Heart right ventricle (tissue), 16 donors: ENCODE measurements around the gene SLX9. TPM values are rescaled to one million over a fixed set of nuclear protein-coding genes. Genes with fewer than 3 reads are reported as not detected.

Experiments
- ATAC-seq, 8 donors: fragments of 200-7000 bp; cut with Tn5 transposase; one replicate each; pipeline ENCODE4 v1.9.1; 2020; ENCODE audit warnings: mild to moderate bottlenecking in 8 of 8, moderate library complexity in 8 of 8, moderate number of reproducible peaks in 1 of 8
- DNase-seq, 2 donors: peaks; one replicate each; pipeline ENCODE4 v3.0.0-alpha.2; 2020
- H3K27ac ChIP-seq, 10 donors: fragments of 200-600 bp; sonication (generic) in 2 of 10; one replicate each; pipeline versions ENCODE4 v1.5.0 to v1.8.0; 2020 to 2022; ENCODE audit warnings: mild to moderate bottlenecking in 3 of 10
- H3K27me3 ChIP-seq, 7 donors: fragments of 200-600 bp; one replicate each; pipeline ENCODE4 v1.8.0; 2021 to 2022; ENCODE audit warnings: mild to moderate bottlenecking in 2 of 7
- H3K36me3 ChIP-seq, 9 donors: fragments of 200-600 bp; sonication (generic) in 1 of 9; one replicate each; pipeline versions ENCODE4 v1.5.0 to v1.8.0; 2020 to 2022; ENCODE audit warnings: mild to moderate bottlenecking in 2 of 9
- H3K4me1 ChIP-seq, 9 donors: fragments of 200-600 bp; sonication (generic) in 1 of 9; one replicate each; pipeline versions ENCODE4 v1.5.0 to v1.8.0; 2020 to 2022; ENCODE audit warnings: mild to moderate bottlenecking in 4 of 9
- H3K4me3 ChIP-seq, 10 donors: fragments of 200-600 bp; sonication (generic) in 2 of 10; one replicate each; pipeline versions ENCODE4 v1.5.0 to v1.8.0; 2020 to 2022; ENCODE audit warnings: mild to moderate bottlenecking in 7 of 10, moderate library complexity in 2 of 10
- H3K9me3 ChIP-seq, 11 donors: fragments of 200-600 bp in 10 of 11; sonication (generic) in 2 of 11; one replicate each; pipeline versions ENCODE4 v1.5.0 to v1.8.0; 2013 to 2022; ENCODE audit warnings: mild to moderate bottlenecking in 2 of 11, control low read depth in 1 of 11, moderate library complexity in 1 of 11
- WGBS, 2 donors: extraction: QIAGEN DNeasy Blood & Tissue Kit; methylation state at CpG; one replicate each; pipeline ENCODE4 v1.1.7; 2013; ENCODE audit warnings: inconsistent platforms in 1 of 2; 5-methylcytosine and 5-hydroxymethylcytosine counted together
- intact Hi-C, 10 donors: fragments of 100-400 bp; cut with DNase I; formaldehyde crosslinking; loops; one replicate each; pipeline versions ENCODE4 v1.11.1 to v1.14.2; 2022
- polyA plus RNA-seq, 2 donors: library from polyadenylated mRNA; stranded (reverse); fragments of 200-250 nt; gene quantifications; one replicate each; pipeline ENCODE4 v1.2.3, GENCODE V29; 2013
- total RNA-seq, 10 donors: library from RNA; stranded (reverse); fragmentation: NEBNext Ultra II Directional in 3 of 10; extraction: Animal tissue kit (Norgen Biotek cat#: 25700) in 3 of 10; gene quantifications; one replicate each; pipeline versions ENCODE4 v1.2.1 to v1.2.4, GENCODE V29; 2021 to 2023
- TF ChIP-seq, protein P1 (sequence below), 9 donors: fragments of 200-600 bp; sonication (generic) in 2 of 9; IDR thresholded peaks; one replicate each; pipeline versions ENCODE4 v1.5.0 to v1.8.0; 2021 to 2022; ENCODE audit warnings: antibody characterized with exemption in 9 of 9, mild to moderate bottlenecking in 5 of 9, moderate library complexity in 1 of 9
- donor health status: Arrhythmogenic right ventricular cardiomyopathy.
- donor health status: ischemic (EF 13 %, LVEDD 7.1; RV severe dilation, severe dysfunction).
- donor health status: healthy with polysubstance abuse.
- donor health status: DM: no; HTN: yes; CAD: no.
- donor health status: DM: no; HTN: no; CAD: no.
- donor health status: ischemic (EF 25% LVEDD 6.9; RV normal size, moderate dysfunction).
- donor health status: ischemic (EF 25% LVEDD 5.7; RV mildly dilated, moderate dysfunction).
- donor health status: healthy.
- donor health status: DM: yes; HTN: yes; CAD: no.
- donor health status: Ischemic cardiomyopathy.
- donor health status: ischemic (EF 35%, LVEDD 5.7; RV mildly dilated, moderate dysfunction).
- donor health status: nonischemic (EF 11% LVEDD 7.7; RV severe dilation, severe dysfunction).
- donor health status: DM: yes; HTN: yes; CAD: no.
- donor health status: PGD.
- donor health status: ischemic (EF 29% LVEDD 5.4; RV normal size, mild dysfunction).
- donor health status: nonischemic (EF 23%, LVEDD 6.1; RV moderate dilation, normal function).

Gene SLX9
- total and polyA plus RNA-seq, 12 donors = 42.4 to 83.6 (median 57.3) TPM

DNA sequence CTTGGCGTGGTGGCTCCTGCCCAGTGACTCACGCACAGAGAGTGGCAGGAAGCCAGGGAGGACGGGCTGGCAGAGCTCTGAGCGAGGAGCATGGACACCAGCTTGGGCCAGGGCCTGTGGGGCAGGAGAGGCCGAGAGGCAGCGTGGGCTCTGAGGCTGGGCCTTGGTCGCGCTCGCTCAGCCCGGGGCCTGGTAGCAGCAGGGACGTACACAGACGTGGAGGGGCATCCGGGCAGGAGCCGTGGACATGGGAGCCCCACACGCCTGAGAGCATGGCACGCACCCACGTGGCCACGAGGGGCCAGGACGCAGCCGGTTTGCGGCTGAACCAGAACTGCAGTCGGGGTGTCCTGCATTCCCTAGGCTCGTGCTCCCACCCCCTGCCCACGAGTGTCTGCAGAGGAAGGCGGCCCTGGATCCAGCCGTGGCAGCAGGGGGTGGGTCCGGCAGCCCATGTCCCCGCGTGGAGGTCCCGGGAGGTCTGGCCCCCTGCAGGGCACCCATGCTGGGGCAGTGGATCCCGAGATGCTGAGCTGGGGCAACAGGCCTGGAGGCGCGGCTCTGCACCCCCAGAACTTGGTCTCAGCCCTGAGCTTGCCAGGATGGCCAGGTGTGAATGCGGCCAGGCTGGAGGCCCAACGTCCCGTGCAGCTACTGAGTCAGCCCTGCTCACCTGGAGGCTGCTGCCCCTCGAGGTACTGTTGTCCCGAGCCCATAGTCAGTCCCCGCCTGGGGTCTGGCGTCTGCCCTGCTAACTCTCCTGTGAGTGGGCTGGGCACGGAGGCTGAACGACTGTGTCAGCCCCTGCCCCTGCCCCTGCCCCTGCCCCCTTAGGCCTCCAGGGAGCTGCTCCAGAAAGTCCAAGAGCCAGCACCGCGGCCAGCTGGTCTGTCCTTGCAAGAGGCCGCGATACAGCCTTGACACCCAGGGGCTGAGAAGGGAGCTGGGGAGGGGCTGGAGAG, 61.6 kb downstream of the SLX9 start:
- Histone ChIP-seq H3K27me3 (no peaks in the 10 kb centered on the region), H3K36me3 (no peaks in the 10 kb centered on the region), H3K4me1 (peaks cover 0 to 26% (median 7%) of the 10 kb centered on the region in 9 donors), H3K4me3 (no peak overlapping the region), H3K9me3 (peaks cover 0 to 13% (median 0%) of the 10 kb centered on the region in 11 donors), H3K27ac (peak overlapping the region in 4 of 10 donors; percentile 9 to 35 (median 28))
- intact Hi-C loops = no loop called here
- DNase-seq (peak; percentile 62 to 75), ATAC-seq (peak; percentile 47 to 87 (median 74))
- TF ChIP-seq, protein P1, sequence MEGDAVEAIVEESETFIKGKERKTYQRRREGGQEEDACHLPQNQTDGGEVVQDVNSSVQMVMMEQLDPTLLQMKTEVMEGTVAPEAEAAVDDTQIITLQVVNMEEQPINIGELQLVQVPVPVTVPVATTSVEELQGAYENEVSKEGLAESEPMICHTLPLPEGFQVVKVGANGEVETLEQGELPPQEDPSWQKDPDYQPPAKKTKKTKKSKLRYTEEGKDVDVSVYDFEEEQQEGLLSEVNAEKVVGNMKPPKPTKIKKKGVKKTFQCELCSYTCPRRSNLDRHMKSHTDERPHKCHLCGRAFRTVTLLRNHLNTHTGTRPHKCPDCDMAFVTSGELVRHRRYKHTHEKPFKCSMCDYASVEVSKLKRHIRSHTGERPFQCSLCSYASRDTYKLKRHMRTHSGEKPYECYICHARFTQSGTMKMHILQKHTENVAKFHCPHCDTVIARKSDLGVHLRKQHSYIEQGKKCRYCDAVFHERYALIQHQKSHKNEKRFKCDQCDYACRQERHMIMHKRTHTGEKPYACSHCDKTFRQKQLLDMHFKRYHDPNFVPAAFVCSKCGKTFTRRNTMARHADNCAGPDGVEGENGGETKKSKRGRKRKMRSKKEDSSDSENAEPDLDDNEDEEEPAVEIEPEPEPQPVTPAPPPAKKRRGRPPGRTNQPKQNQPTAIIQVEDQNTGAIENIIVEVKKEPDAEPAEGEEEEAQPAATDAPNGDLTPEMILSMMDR (IDR thresholded peaks at IDR 0.05) = no peak
- WGBS, 2 donors = 83% methylated on average over 46 of the region's 46 CpGs

DNA sequence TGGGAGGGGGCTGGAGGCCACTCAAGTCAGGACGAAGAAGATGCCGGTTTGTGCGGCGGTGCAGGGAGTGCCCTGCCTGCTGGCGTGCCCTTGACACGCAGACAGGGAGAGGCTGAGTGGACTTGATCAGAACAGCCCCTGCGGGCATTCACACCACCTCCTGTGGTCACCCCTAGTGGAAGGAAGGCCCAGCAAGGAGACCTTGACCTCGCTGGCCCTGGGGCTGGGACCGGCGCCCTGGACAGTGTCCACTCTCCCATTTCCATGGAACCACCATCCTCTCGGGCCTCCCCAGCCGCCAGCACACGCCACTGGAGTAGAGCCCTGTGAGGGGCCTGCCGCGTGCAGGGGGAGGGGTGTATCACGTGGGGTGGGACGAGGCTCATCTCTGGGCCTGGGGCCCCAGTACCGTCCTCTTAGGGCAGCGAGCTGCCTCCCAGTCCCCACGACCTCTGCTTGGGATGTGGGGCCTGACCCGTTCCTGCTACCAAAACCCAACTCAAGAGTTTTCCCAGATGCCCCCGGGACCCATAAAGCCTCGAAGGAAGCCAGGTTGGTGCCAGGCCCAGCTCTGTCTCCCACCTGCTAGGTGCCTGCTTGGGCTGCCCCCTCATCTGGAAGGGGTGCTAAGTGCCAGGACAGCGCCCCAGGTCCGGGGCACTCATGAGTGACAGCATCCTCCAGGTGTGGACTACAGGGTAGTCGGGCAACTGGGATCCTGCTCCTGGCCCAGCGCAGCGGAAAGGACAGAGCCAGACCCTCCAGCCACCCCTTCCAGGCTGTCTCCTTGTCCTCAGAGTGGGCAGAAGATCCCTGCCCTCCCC, 62.8 kb downstream of the SLX9 start:
- WGBS, 2 donors = 93 to 96% methylated on average over 28 of the region's 28 CpGs
- intact Hi-C loops = no loop called here
- TF ChIP-seq, protein P1 (IDR thresholded peaks at IDR 0.05) = no peak
- Histone ChIP-seq H3K9me3 (peaks cover 0 to 13% (median 0%) of the 10 kb centered on the region in 11 donors), H3K4me3 (no peak overlapping the region), H3K4me1 (peaks cover 0 to 26% (median 7%) of the 10 kb centered on the region in 9 donors), H3K36me3 (no peaks in the 10 kb centered on the region), H3K27ac (no peak overlapping the region), H3K27me3 (no peaks in the 10 kb centered on the region)
- ATAC-seq (no peak), DNase-seq (peak in 1 of 2 donors; percentile 8)

DNA sequence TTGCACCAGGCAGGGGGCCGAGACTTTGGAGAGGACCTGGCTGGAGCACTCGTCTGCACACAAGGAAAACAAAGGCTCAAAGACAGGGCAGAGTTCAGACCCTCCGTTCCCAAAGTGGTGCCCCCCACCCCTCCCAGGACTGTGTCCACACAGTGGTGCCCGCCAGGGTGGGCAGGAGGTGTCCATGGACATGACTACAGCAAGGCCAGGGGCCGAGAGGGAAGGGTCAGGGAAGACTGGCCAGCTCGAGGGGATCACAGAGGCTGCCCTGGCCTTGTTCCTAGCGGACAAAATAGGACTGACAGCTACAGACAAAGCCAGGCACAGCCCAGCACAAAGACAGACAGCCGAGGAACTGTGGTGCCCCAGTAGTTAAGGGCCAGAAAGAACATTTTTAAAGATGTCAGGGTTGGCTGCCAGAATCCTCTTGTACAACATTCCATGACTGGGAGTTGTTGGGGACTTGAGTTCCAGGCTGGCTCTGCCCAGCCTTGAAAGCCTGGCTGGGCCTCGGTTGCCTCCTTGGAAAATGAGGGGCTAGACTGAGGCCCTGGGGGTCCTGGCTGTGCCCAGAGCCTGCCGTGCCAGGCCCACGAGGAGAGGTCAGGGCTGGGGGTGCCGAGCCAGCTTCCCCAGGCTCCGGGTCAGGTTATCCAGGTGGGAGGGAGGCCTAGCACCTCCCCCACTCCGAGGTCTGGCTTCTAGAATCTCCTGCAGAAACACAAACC, 63.7 kb downstream of the SLX9 start:
- H3K4me3 ChIP-seq = no peak overlapping the region
- peak in 2 of 8 donors; percentile 22 to 28 for ATAC-seq
- peak overlapping the region in 2 of 10 donors; percentile 37 to 50 for H3K27ac ChIP-seq
- no peaks in the 10 kb centered on the region for H3K27me3 ChIP-seq
- TF ChIP-seq, protein P1 (IDR thresholded peaks at IDR 0.05) = no peak
- H3K36me3 ChIP-seq = no peaks in the 10 kb centered on the region
- DNase-seq = peak in 1 of 2 donors; percentile 17
- peaks cover 0 to 26% (median 7%) of the 10 kb centered on the region in 9 donors for H3K4me1 ChIP-seq
- WGBS, 2 donors = 73 to 81% methylated on average over 14 of the region's 14 CpGs
- intact Hi-C loops = no loop called here
- H3K9me3 ChIP-seq = peaks cover 0 to 13% (median 0%) of the 10 kb centered on the region in 11 donors
